KG1 (cell line): Measurements from ENCODE around the gene PPIL4.
A peak's percentile ranks its signal among the peaks of the same experiment; 100 is the strongest.

Experiments used
- DNase-seq: peaks from one replicate; lab custom pipeline; 2025; lab: John Stamatoyannopoulos, UW

The PPIL4 gene

GRCh38 chr6:149545754-149546471, at the start of gene PPIL4:
Gene PPIL4, minus strand, starts transcription at chr6:149546043. Its CDS starts 38 bp downstream, at chr6:149546005.
- peak; percentile 92 for DNase-seq

- DNase-seq: no peak
These were observed 47.6 kb upstream of the PPIL4 start for GRCh38 chr6:149593408-149593807.

GRCh38 chr6:149592983-149593382, 47.1 kb upstream of the PPIL4 start:
- no peak for DNase-seq

- no peak for DNase-seq
These were observed 40.3 kb upstream of the PPIL4 start for GRCh38 chr6:149586149-149586548.

GRCh38 chr6:149581349-149581748, 35.5 kb upstream of the PPIL4 start:
- DNase-seq: no peak

- DNase-seq: no peak
These were observed 35.0 kb upstream of the PPIL4 start for GRCh38 chr6:149580880-149581279.

GRCh38 chr6:149567945-149568585, 22.2 kb upstream of the PPIL4 start:
- no peak for DNase-seq

- no peak for DNase-seq
These were observed 21.3 kb upstream of the PPIL4 start for GRCh38 chr6:149567194-149567586.

GRCh38 chr6:149566410-149567193, 20.8 kb upstream of the PPIL4 start:
- DNase-seq: peak; percentile 82

- DNase-seq: peak; percentile 92
These were observed 19.9 kb upstream of the PPIL4 start, which contains the start of gene GINM1 for GRCh38 chr6:149565527-149566409. Gene GINM1, plus strand, starts transcription at chr6:149566375. Its CDS starts 40 bp downstream, at chr6:149566415.

GRCh38 chr6:149563928-149564325, 18.1 kb upstream of the PPIL4 start:
- no peak for DNase-seq

- no peak for DNase-seq
These were observed 17.5 kb upstream of the PPIL4 start for GRCh38 chr6:149563203-149563927.

GRCh38 chr6:149560736-149561135, 14.9 kb upstream of the PPIL4 start:
- no peak for DNase-seq

GRCh38 chr6:149559389-149559788, 13.5 kb upstream of the PPIL4 start:
- no peak for DNase-seq

GRCh38 chr6:149558029-149558428, 12.2 kb upstream of the PPIL4 start:
- DNase-seq: no peak

- DNase-seq: no peak
These were observed 6.1 kb upstream of the PPIL4 start for GRCh38 chr6:149551920-149552319.

- no peak for DNase-seq
These were observed 537 bp downstream of the PPIL4 start for GRCh38 chr6:149545258-149545753.

GRCh38 chr6:149544646-149545257, 1.1 kb downstream of the PPIL4 start:
- no peak for DNase-seq

- no peak for DNase-seq
These were observed 4.7 kb downstream of the PPIL4 start for GRCh38 chr6:149541139-149541538.

GRCh38 chr6:149534742-149535141, 11.1 kb downstream of the PPIL4 start:
- no peak for DNase-seq
